PC-3 (cell line): ENCODE data around the gene GTF2E1.

ENCODE experiments used
- EZH2phosphoT487 ChIP-seq: fragments of 300-600 bp; sonication (generic); IDR thresholded peaks from 2 replicates; pipeline ENCODE4 v1.6.1; 2018; ENCODE audit warnings: mild to moderate bottlenecking, antibody characterized with exemption, low read length, borderline replicate concordance
- TF ChIP-seq, protein P1 (sequence below): fragments of 300-600 bp; sonication (generic); conservative IDR thresholded peaks from 2 replicates; pipeline ENCODE4 v1.5.1; 2017; ENCODE audit warnings: antibody characterized with exemption, low read depth, mild to moderate bottlenecking, low read length

DNA sequence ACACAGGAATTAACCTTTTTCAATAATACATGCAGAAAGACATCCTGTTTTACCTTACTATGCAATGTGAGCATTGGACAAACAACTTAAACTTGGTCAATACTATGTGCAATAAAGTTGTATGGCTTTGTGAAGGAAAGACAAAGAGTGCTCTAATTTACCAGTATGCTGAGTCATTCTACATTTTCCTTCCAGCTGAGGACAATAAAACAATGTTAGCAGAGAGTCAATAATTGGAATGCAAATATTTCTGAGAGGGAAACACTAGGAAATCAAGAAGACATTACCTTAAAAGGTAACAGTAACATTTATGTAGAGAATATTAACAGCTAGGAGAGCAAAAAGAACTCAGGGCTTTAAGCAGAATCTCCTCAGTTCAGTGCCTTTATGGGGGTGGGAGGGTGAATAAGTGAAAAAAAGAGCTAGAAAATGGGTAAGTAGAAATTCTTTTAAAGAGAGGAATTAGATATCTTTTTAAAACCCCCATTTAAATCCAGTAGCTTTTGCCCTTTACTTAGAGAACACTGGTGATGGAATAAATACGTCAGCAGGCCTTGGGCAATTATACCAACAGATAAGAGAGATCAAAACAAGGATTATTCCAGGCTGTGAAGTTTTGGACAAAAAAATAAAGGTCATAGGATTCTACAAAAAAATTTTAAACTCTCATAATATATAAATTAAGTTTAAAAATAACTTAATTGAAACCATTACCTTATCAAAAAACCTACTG is 48.9 kb upstream of the GTF2E1 start:
- TF ChIP-seq, protein P1, sequence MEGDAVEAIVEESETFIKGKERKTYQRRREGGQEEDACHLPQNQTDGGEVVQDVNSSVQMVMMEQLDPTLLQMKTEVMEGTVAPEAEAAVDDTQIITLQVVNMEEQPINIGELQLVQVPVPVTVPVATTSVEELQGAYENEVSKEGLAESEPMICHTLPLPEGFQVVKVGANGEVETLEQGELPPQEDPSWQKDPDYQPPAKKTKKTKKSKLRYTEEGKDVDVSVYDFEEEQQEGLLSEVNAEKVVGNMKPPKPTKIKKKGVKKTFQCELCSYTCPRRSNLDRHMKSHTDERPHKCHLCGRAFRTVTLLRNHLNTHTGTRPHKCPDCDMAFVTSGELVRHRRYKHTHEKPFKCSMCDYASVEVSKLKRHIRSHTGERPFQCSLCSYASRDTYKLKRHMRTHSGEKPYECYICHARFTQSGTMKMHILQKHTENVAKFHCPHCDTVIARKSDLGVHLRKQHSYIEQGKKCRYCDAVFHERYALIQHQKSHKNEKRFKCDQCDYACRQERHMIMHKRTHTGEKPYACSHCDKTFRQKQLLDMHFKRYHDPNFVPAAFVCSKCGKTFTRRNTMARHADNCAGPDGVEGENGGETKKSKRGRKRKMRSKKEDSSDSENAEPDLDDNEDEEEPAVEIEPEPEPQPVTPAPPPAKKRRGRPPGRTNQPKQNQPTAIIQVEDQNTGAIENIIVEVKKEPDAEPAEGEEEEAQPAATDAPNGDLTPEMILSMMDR = no peak
- TF ChIP-seq EZH2phosphoT487 = no peak
